ENCODE results near the gene APLF.
"Not testable (repeated sequence)": the region's sequence is repeated elsewhere in the genome, so short reads cannot be mapped to it uniquely, and the experiment has no call there.

The APLF gene

DNA sequence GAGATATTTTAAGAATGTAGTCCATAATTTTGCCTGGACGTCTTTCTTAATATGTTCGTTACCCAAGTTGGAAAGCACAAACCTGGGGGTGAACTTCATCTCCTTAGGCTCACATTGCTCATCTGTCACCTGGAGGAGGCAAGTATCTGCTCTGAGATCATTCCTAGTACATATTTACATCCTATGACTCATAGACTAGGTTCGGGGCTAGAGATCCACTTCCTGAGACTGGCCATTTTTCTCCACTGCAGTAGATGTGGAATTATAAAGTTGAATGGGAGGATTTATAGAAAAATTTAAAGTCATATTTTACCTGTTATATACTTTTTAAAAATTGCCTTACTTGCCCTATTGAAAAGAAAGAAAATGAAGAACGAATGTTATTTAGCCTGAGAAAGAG lies 98.5 kb downstream of the APLF start:
- DNase-seq (ENCODE audit: low spot score) (no peak), ATAC-seq (ENCODE audit: low read depth) (peak; percentile 97)

DNA sequence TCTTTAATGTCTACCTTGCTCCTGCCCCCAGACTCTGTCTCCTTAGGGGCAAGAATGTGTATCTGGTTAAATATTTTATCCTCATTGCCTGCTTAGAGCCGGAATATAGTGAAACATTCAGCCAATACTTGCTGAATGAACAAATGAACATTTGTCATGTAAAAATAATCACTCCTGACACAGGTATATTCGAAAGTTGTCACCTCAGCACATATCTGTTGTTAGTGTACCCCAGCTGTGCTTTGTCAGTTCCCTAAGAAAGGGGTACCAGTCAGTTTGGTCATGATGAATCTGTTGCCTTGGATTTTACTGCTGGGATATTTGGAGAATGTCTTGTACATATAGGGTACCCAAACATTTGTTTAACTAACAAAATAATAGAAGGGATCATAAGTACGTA lies 99.0 kb downstream of the APLF start:
- TF ChIP-seq, protein P1, sequence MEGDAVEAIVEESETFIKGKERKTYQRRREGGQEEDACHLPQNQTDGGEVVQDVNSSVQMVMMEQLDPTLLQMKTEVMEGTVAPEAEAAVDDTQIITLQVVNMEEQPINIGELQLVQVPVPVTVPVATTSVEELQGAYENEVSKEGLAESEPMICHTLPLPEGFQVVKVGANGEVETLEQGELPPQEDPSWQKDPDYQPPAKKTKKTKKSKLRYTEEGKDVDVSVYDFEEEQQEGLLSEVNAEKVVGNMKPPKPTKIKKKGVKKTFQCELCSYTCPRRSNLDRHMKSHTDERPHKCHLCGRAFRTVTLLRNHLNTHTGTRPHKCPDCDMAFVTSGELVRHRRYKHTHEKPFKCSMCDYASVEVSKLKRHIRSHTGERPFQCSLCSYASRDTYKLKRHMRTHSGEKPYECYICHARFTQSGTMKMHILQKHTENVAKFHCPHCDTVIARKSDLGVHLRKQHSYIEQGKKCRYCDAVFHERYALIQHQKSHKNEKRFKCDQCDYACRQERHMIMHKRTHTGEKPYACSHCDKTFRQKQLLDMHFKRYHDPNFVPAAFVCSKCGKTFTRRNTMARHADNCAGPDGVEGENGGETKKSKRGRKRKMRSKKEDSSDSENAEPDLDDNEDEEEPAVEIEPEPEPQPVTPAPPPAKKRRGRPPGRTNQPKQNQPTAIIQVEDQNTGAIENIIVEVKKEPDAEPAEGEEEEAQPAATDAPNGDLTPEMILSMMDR (IDR thresholded peaks at IDR 0.05; ENCODE audit: poor library complexity, severe bottlenecking) = no peak
- H3K27ac ChIP-seq (ENCODE audit: poor library complexity, severe bottlenecking) = peak overlapping the region; percentile 78
- DNase-seq (ENCODE audit: low spot score) (no peak), ATAC-seq (ENCODE audit: low read depth) (no peak)
- no peaks in the 10 kb centered on the region for H3K27me3 ChIP-seq (ENCODE audit: insufficient read depth, poor library complexity, severe bottlenecking)
- no peaks in the 10 kb centered on the region for H3K9me3 ChIP-seq (ENCODE audit: severe bottlenecking)
- no peaks in the 10 kb centered on the region for H3K36me3 ChIP-seq (ENCODE audit: low read depth)
- peaks cover 31% of the 10 kb centered on the region for H3K4me1 ChIP-seq (ENCODE audit: insufficient read depth, poor library complexity, severe bottlenecking)
- H3K4me3 ChIP-seq (ENCODE audit: severe bottlenecking) = no peak overlapping the region

More for the DNA sequence above, 98.5 kb downstream of the APLF start:
- Histone ChIP-seq H3K36me3 (ENCODE audit: low read depth) (no peaks in the 10 kb centered on the region), H3K27ac (ENCODE audit: poor library complexity, severe bottlenecking) (peak overlapping the region; percentile 78), H3K27me3 (ENCODE audit: insufficient read depth, poor library complexity, severe bottlenecking) (no peaks in the 10 kb centered on the region), H3K9me3 (ENCODE audit: severe bottlenecking) (no peaks in the 10 kb centered on the region), H3K4me1 (ENCODE audit: insufficient read depth, poor library complexity, severe bottlenecking) (peaks cover 36% of the 10 kb centered on the region), H3K4me3 (ENCODE audit: severe bottlenecking) (no peak overlapping the region)
- TF ChIP-seq, protein P1 (IDR thresholded peaks at IDR 0.05; ENCODE audit: poor library complexity, severe bottlenecking) = no peak

DNA sequence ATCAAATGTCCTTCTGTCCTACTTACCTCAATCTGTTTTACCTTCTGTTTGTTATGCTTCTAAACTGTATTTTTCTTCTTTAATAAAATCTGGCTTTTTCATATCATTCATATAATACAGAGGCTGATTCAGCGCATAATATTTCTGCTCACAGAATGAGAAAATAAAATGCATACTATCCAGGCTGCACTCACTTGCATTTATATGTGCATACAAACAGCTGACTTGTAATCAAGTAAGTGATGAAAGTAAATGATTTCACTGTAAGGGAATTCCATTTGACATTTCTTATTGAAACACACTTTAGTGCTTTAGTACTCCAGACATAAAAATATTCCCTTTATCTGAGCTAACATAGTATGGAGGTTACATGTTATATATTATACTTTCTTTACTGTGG lies 100.7 kb downstream of the APLF start:
- H3K4me1 ChIP-seq (ENCODE audit: insufficient read depth, poor library complexity, severe bottlenecking) = peaks cover 21% of the 10 kb centered on the region
- TF ChIP-seq, protein P1 (IDR thresholded peaks at IDR 0.05; ENCODE audit: poor library complexity, severe bottlenecking) = no peak
- H3K36me3 ChIP-seq (ENCODE audit: low read depth) = no peaks in the 10 kb centered on the region
- DNase-seq (ENCODE audit: low spot score) (no peak), ATAC-seq (ENCODE audit: low read depth) (no peak)
- H3K4me3 ChIP-seq (ENCODE audit: severe bottlenecking) = no peak overlapping the region
- H3K9me3 ChIP-seq (ENCODE audit: severe bottlenecking) = no peaks in the 10 kb centered on the region
- H3K27ac ChIP-seq (ENCODE audit: poor library complexity, severe bottlenecking) = no peak overlapping the region
- no peaks in the 10 kb centered on the region for H3K27me3 ChIP-seq (ENCODE audit: insufficient read depth, poor library complexity, severe bottlenecking)

DNA sequence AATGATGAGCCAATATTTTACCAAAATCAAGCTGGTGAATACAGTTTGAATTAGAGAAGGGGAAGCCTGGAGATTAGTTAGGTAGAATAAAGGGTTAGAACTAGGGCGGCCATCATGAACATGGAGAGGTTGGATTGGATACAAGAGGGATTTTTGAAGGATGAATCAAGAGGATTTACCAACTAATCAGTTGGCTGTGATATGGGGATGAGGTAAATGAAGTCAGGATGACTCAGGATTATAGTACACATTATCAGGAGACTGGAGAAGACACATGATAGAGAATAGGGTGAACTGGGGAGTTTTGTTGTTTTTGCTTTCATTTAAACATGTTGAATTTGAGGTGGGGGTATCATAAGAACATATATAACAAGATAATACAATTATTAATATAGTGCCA lies 102.2 kb downstream of the APLF start:
- Histone ChIP-seq H3K9me3 (ENCODE audit: severe bottlenecking) (no peaks in the 10 kb centered on the region), H3K27ac (ENCODE audit: poor library complexity, severe bottlenecking) (no peak overlapping the region), H3K4me3 (ENCODE audit: severe bottlenecking) (no peak overlapping the region), H3K27me3 (ENCODE audit: insufficient read depth, poor library complexity, severe bottlenecking) (no peaks in the 10 kb centered on the region), H3K4me1 (ENCODE audit: insufficient read depth, poor library complexity, severe bottlenecking) (peaks cover 21% of the 10 kb centered on the region), H3K36me3 (ENCODE audit: low read depth) (no peaks in the 10 kb centered on the region)
- TF ChIP-seq, protein P1 (IDR thresholded peaks at IDR 0.05; ENCODE audit: poor library complexity, severe bottlenecking) = no peak
- no peak for ATAC-seq (ENCODE audit: low read depth)
- DNase-seq (ENCODE audit: low spot score) = no peak

DNA sequence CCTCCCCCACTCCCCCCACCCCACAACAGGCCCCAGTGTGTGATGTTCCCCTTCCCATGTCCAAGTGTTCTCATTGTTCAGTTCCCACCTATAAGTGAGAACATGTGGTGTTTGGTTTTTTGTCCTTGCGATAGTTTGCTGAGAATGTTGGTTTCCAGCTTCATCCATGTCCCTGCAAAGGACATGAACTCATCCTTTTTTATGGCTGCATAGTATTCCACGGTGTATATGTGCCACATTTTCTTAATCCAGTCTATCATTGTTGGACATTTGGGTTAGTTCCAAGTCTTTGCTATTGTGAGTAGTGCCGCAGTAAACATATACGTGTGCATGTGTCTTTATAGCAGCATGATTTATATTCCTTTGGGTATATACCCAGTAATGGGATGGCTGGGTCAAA lies 103.0 kb downstream of the APLF start:
- not testable (repeated sequence) for ATAC-seq (ENCODE audit: low read depth); DNase-seq (ENCODE audit: low spot score); H3K27me3 ChIP-seq (ENCODE audit: insufficient read depth, poor library complexity, severe bottlenecking); H3K4me3 ChIP-seq (ENCODE audit: severe bottlenecking); H3K27ac ChIP-seq (ENCODE audit: poor library complexity, severe bottlenecking); H3K36me3 ChIP-seq (ENCODE audit: low read depth); H3K9me3 ChIP-seq (ENCODE audit: severe bottlenecking)
- H3K4me1 ChIP-seq (ENCODE audit: insufficient read depth, poor library complexity, severe bottlenecking) = peaks cover 18% of the 10 kb centered on the region

All from RWPE2 (cell line).